IMR-90 (cell line): Measurements from ENCODE around the gene ZNF853. TPM values are rescaled to one million over a fixed set of nuclear protein-coding genes. Genes with fewer than 3 reads are reported as not detected.

Experiments
- ATAC-seq: fragments of 200-7000 bp; cut with Tn5 transposase; 2 replicates; pipeline ENCODE4 v1.9.1; 2020; ENCODE audit warnings: low read depth, mild to moderate bottlenecking, moderate library complexity
- BruUV-seq: library from RNA; stranded (reverse); fragments of 400-500 nt; replicated peaks from 2 replicates; lab custom pipeline; 2021; lab: Mats Ljungman, UMichigan
- CTCF ChIA-PET: fragments of 300-600 bp; formaldehyde crosslinking; extraction: SDS; loops from one replicate; lab custom pipeline; 2021; ENCODE audit warnings: antibody characterized with exemption; lab: Yijun Ruan, JAX
- POLR2A ChIA-PET: fragments of 300-600 bp; sonication (Branson Sonifier 250); formaldehyde crosslinking; loops from one replicate; lab custom pipeline; 2022; ENCODE audit warnings: antibody characterized with exemption; ENCODE audit not compliant: unreplicated experiment; lab: Charles Lee
- DNase-seq: peaks from one replicate; pipeline ENCODE4 v3.0.0; 2013
- H2AFZ ChIP-seq: replicated peaks from 2 replicates; pipeline ENCODE3; 2013; ENCODE audit warnings: low read length, mild to moderate bottlenecking; ENCODE audit not compliant: poor library complexity
- H2AK5ac ChIP-seq: 2 replicates; pipeline ENCODE4 v1.6.1; 2013; ENCODE audit warnings: low read depth, low read length, inconsistent platforms
- H2AK9ac ChIP-seq: replicated peaks from 2 replicates; pipeline ENCODE3; 2013; ENCODE audit warnings: mild to moderate bottlenecking, low read depth, low read length, moderate library complexity; ENCODE audit not compliant: poor library complexity
- H2BK120ac ChIP-seq: 2 replicates; pipeline ENCODE4 v1.6.1; 2013; ENCODE audit warnings: low read depth, low read length, inconsistent platforms
- H2BK15ac ChIP-seq: 3 replicates; pipeline ENCODE4 v1.6.1; 2013; ENCODE audit warnings: low read depth, low read length, inconsistent platforms
- H2BK20ac ChIP-seq: 2 replicates; pipeline ENCODE4 v1.6.1; 2013; ENCODE audit warnings: low read depth, mild to moderate bottlenecking, inconsistent platforms, low read length, moderate library complexity
- H2BK5ac ChIP-seq: 2 replicates; pipeline ENCODE4 v1.6.1; 2013; ENCODE audit warnings: mild to moderate bottlenecking, low read depth, low read length, inconsistent platforms; ENCODE audit not compliant: poor library complexity, severe bottlenecking
- H3K14ac ChIP-seq: replicated peaks from 2 replicates; pipeline ENCODE4 v1.6.1; 2013; ENCODE audit warnings: low read depth, low read length, inconsistent platforms
- H3K18ac ChIP-seq: 2 replicates; pipeline ENCODE4 v1.6.1; 2013; ENCODE audit warnings: low read depth, low read length, control low read depth
- H3K23ac ChIP-seq: 2 replicates; pipeline ENCODE4 v1.6.1; 2013; ENCODE audit warnings: low read depth, low read length, inconsistent platforms
- H3K27ac ChIP-seq: 2 replicates; pipeline ENCODE4 v1.5.1; 2013; ENCODE audit warnings: mild to moderate bottlenecking, control low read depth, low read length; ENCODE audit not compliant: insufficient read depth
- H3K27me3 ChIP-seq: 2 replicates; pipeline ENCODE4 v1.6.1; 2013; ENCODE audit warnings: low read length; ENCODE audit not compliant: control insufficient read depth, insufficient read depth
- H3K36me3 ChIP-seq: 2 replicates; pipeline ENCODE4 v1.6.1; 2013; ENCODE audit warnings: low read length, mixed read lengths; ENCODE audit not compliant: control insufficient read depth, insufficient read depth
- H3K4ac ChIP-seq: 2 replicates; pipeline ENCODE4 v1.6.1; 2013; ENCODE audit warnings: low read depth, low read length, inconsistent platforms
- H3K4me1 ChIP-seq: 2 replicates; pipeline ENCODE4 v1.6.1; 2013; ENCODE audit warnings: low read length, mixed read lengths; ENCODE audit not compliant: control insufficient read depth, insufficient read depth
- H3K4me2 ChIP-seq: 2 replicates; pipeline ENCODE4 v1.6.1; 2013; ENCODE audit warnings: low read depth, mild to moderate bottlenecking, control low read depth, low read length, moderate library complexity
- H3K4me3 ChIP-seq: 2 replicates; pipeline ENCODE4 v1.5.1; 2013; ENCODE audit warnings: low read depth, mild to moderate bottlenecking, control low read depth, low read length, moderate library complexity; ENCODE audit not compliant: insufficient read depth
- H3K56ac ChIP-seq: 2 replicates; pipeline ENCODE4 v1.6.1; 2013; ENCODE audit warnings: low read length, inconsistent platforms; ENCODE audit not compliant: insufficient read depth; ENCODE audit errors: extremely low read depth
- H3K79me1 ChIP-seq, 2 experiments: 2 replicates each; pipeline ENCODE4 v1.6.1; 2013; ENCODE audit warnings: low read length in 2 of 2, inconsistent platforms in 1 of 2, low read depth in 1 of 2
- H3K9ac ChIP-seq: 2 replicates; pipeline ENCODE4 v1.6.1; 2013; ENCODE audit warnings: low read depth, low read length, control low read depth
- H3K9me1 ChIP-seq: 2 replicates; pipeline ENCODE4 v1.6.1; 2013; ENCODE audit warnings: low read length, inconsistent platforms; ENCODE audit not compliant: insufficient read depth
- H3K9me3 ChIP-seq: 2 replicates; pipeline ENCODE4 v1.6.1; 2013; ENCODE audit warnings: low read length; ENCODE audit not compliant: control insufficient read depth, insufficient read depth
- H4K20me1 ChIP-seq: 2 replicates; pipeline ENCODE4 v1.6.1; 2013; ENCODE audit warnings: low read length, inconsistent platforms; ENCODE audit not compliant: insufficient read depth
- H4K5ac ChIP-seq: 2 replicates; pipeline ENCODE4 v1.6.1; 2013; ENCODE audit warnings: mild to moderate bottlenecking, low read depth, low read length, control low read depth
- H4K8ac ChIP-seq, 2 experiments: 2 replicates each; pipeline ENCODE4 v1.6.1; 2013; ENCODE audit warnings: low read depth in 2 of 2, low read length in 2 of 2, control low read depth in 1 of 2, inconsistent platforms in 1 of 2
- H4K91ac ChIP-seq: 2 replicates; pipeline ENCODE4 v1.6.1; 2013; ENCODE audit warnings: low read depth, low read length, inconsistent platforms; ENCODE audit not compliant: insufficient read depth
- BHLHE40 ChIP-seq: fragments of 150-350 bp; IDR thresholded peaks from 2 replicates; pipeline ENCODE4 v1.6.1; 2016; ENCODE audit warnings: mild to moderate bottlenecking, low read depth, low read length
- NFE2L2 ChIP-seq: fragments of 150-350 bp; IDR thresholded peaks from 2 replicates; pipeline ENCODE4 v1.6.1; 2016; ENCODE audit warnings: low read depth, mild to moderate bottlenecking, low read length
- WGBS, 2 experiments: methylation state at CpG; one replicate each; pipeline versions ENCODE4 v1.1.5 to v1.1.7; 2013; ENCODE audit warnings: missing lambda C conversion rate in 2 of 2; ENCODE audit not compliant: insufficient read length in 1 of 2; ENCODE audit errors: extremely low coverage in 2 of 2; 5-methylcytosine and 5-hydroxymethylcytosine counted together
- dilution Hi-C: fragments of 300-500 bp; cut with HindIII; formaldehyde crosslinking; loops from one replicate; pipeline ENCODE4 v1.14.3; 2018; ENCODE audit warnings: low sequenced_read_pairs; ENCODE audit not compliant: unreplicated experiment
- in situ Hi-C: fragments of 300-500 bp; cut with MboI; formaldehyde crosslinking; loops from 3 replicates; pipeline ENCODE4 v1.14.3; 2019; ENCODE audit warnings: low sequenced_read_pairs, inconsistent platforms, mixed read lengths
- intact Hi-C: fragments of 100-400 bp; cut with micrococcal nuclease; formaldehyde crosslinking; loops from 2 replicates; pipeline ENCODE4 v1.10.0; 2022
- polyA plus RNA-seq, 3 experiments: library from polyadenylated mRNA; depleted of rRNA; stranded (reverse); fragments of >200 nt; gene quantifications; 2 replicates each; pipeline ENCODE4 v1.2.3, GENCODE V29; 2012; ENCODE audit warnings: low replicate concordance in 1 of 3
- total RNA-seq: library from RNA; depleted of rRNA; stranded (reverse); fragments of >200 nt; gene quantifications from 2 replicates; pipeline ENCODE4 v1.2.3, GENCODE V29; 2012

The ZNF853 gene
- total and polyA plus RNA-seq, 2 of the 4 experiments (the other 2 are of a cell fraction), result 3.4 TPM

GRCh38 chr7:6565655-6566054 is 49.8 kb upstream of the ZNF853 start:
- no peaks in the 10 kb centered on the region for H3K4me1 ChIP-seq
- no peak overlapping the region for H2BK20ac ChIP-seq
- H3K56ac ChIP-seq, result no peak overlapping the region
- no peak overlapping the region for H3K4me3 ChIP-seq
- no peak overlapping the region for H2AK5ac ChIP-seq
- no peak overlapping the region for H2AFZ ChIP-seq
- H4K8ac ChIP-seq, result no peak overlapping the region
- H3K14ac ChIP-seq, result no peak overlapping the region
- in situ Hi-C loops, result no loop called here
- no peaks in the 10 kb centered on the region for H4K20me1 ChIP-seq
- no peak overlapping the region for H2AK9ac ChIP-seq
- DNase-seq, result no peak
- H4K91ac ChIP-seq, result no peak overlapping the region
- TF ChIP-seq BHLHE40 (no peak), NFE2L2 (no peak)
- intact Hi-C loops, result loop anchor here (2.0 kb wide), 1 partner anchor 75 kb away; no protein-coding TSS in a partner anchor
- H3K36me3 ChIP-seq, result no peaks in the 10 kb centered on the region
- ChIA-PET POLR2A (no interaction called here), CTCF (no interaction called here)
- ATAC-seq, result no peak
- H3K9me3 ChIP-seq, result no peaks in the 10 kb centered on the region; the same call in 1 of the 2 replicates
- no peak overlapping the region for H2BK5ac ChIP-seq
- H3K79me1 ChIP-seq, result no peaks in the 10 kb centered on the region
- no peak overlapping the region for H2BK15ac ChIP-seq
- H3K23ac ChIP-seq, result no peak overlapping the region
- no TSS peak for BruUV-seq
- H3K9ac ChIP-seq, result no peak overlapping the region
- no peak overlapping the region for H3K4me2 ChIP-seq
- H3K18ac ChIP-seq, result no peak overlapping the region
- H3K27ac ChIP-seq, result no peak overlapping the region
- no peaks in the 10 kb centered on the region for H3K9me1 ChIP-seq
- no peak overlapping the region for H3K4ac ChIP-seq
- no peak overlapping the region for H2BK120ac ChIP-seq
- WGBS, 2 experiments, result 81% methylated on average over 2 of the region's 4 CpGs; no CpG with 5 or more reads in 1 of the 2 experiments
- no peaks in the 10 kb centered on the region for H3K27me3 ChIP-seq
- dilution Hi-C loops, result no loop called here
- H4K5ac ChIP-seq, result no peak overlapping the region
